Caco-2 (cell line): ENCODE measurements around the gene FAM131B. TPM values are rescaled to one million over a fixed set of nuclear protein-coding genes. Genes with fewer than 3 reads are reported as not detected.

Experiments used
- BruUV-seq: library from RNA; stranded (reverse); fragments of 400-500 nt; replicated peaks from 2 replicates; lab custom pipeline; 2021; lab: Mats Ljungman, UMichigan
- CTCF ChIA-PET: fragments of 300-600 bp; sonication (Branson Sonifier 250); formaldehyde crosslinking; loops from one replicate; lab custom pipeline; 2022; ENCODE audit warnings: antibody characterized with exemption; lab: Charles Lee
- POLR2A ChIA-PET: fragments of 300-600 bp; sonication (Branson Sonifier 250); formaldehyde crosslinking; loops from one replicate; lab custom pipeline; 2022; ENCODE audit warnings: antibody characterized with exemption; lab: Charles Lee
- DNase-seq, 2 experiments: peaks; one replicate each; pipeline versions ENCODE4 v3.0.0 to v3.0.0-alpha.2; 2020 to 2022
- H3K27me3 ChIP-seq: replicated peaks from 2 replicates; pipeline ENCODE4 v1.6.0; 2011; ENCODE audit warnings: low read length; ENCODE audit not compliant: control insufficient read depth, insufficient read depth
- H3K36me3 ChIP-seq: 2 replicates; pipeline ENCODE4 v1.5.1; 2011; ENCODE audit warnings: low read length; ENCODE audit not compliant: control insufficient read depth, insufficient read depth
- H3K4me1 ChIP-seq: fragments of 250-450 bp; sonication (Bioruptor Pico); 2 replicates; pipeline ENCODE4 v1.5.1; 2020; ENCODE audit warnings: mild to moderate bottlenecking
- H3K4me3 ChIP-seq: 2 replicates; pipeline ENCODE4 v1.5.1; 2011; ENCODE audit warnings: low read depth, mild to moderate bottlenecking, control low read depth, low read length
- H3K9me3 ChIP-seq: fragments of 250-450 bp; sonication (Bioruptor Pico); 2 replicates; pipeline ENCODE4 v1.5.1; 2020; ENCODE audit warnings: mild to moderate bottlenecking, moderate library complexity
- H3K27ac Mint-ChIP-seq: one replicate; pipeline ENCODE4 v1.8.0; 2022; ENCODE audit warnings: mixed read lengths; ENCODE audit not compliant: unreplicated experiment
- H3K27me3 Mint-ChIP-seq: one replicate; pipeline ENCODE4 v1.8.0; 2022; ENCODE audit warnings: mixed read lengths; ENCODE audit not compliant: insufficient read depth, unreplicated experiment
- H3K36me3 Mint-ChIP-seq: one replicate; pipeline ENCODE4 v1.8.0; 2022; ENCODE audit warnings: mild to moderate bottlenecking, mixed read lengths; ENCODE audit not compliant: insufficient read depth, unreplicated experiment
- H3K4me1 Mint-ChIP-seq: one replicate; pipeline ENCODE4 v1.8.0; 2022; ENCODE audit warnings: low read depth, mixed read lengths; ENCODE audit not compliant: unreplicated experiment
- H3K4me3 Mint-ChIP-seq: one replicate; pipeline ENCODE4 v1.8.0; 2022; ENCODE audit warnings: mild to moderate bottlenecking, moderate library complexity, mixed read lengths; ENCODE audit not compliant: unreplicated experiment
- H3K9me3 Mint-ChIP-seq: one replicate; pipeline ENCODE4 v1.8.0; 2022; ENCODE audit warnings: mixed read lengths; ENCODE audit not compliant: unreplicated experiment
- intact Hi-C: fragments of 100-400 bp; cut with micrococcal nuclease; formaldehyde crosslinking; loops from one replicate; pipeline ENCODE4 v1.10.0; 2022; ENCODE audit not compliant: unreplicated experiment
- total RNA-seq: library from RNA; stranded (reverse); gene quantifications from 2 replicates; pipeline ENCODE4 v1.2.3, GENCODE V29; 2022
- TF ChIP-seq, protein P1 (sequence below), 2 experiments: fragments of 200-600 bp in 1 of 2; IDR thresholded peaks; 1 replicate in 1 of 2; 2 replicates in 1 of 2; pipeline versions ENCODE4 v1.5.1 to v1.8.0; 2011 to 2022; ENCODE audit warnings: antibody characterized with exemption in 1 of 2, control low read depth in 1 of 2, inconsistent platforms in 1 of 2, low read depth in 1 of 2, low read length in 1 of 2, mild to moderate bottlenecking in 1 of 2, moderate library complexity in 1 of 2; ENCODE audit not compliant: insufficient read depth in 1 of 2, severe bottlenecking in 1 of 2, unreplicated experiment in 1 of 2

The FAM131B gene
- total RNA-seq, 1 experiment from 2014 or later, result 22.3 TPM

DNA sequence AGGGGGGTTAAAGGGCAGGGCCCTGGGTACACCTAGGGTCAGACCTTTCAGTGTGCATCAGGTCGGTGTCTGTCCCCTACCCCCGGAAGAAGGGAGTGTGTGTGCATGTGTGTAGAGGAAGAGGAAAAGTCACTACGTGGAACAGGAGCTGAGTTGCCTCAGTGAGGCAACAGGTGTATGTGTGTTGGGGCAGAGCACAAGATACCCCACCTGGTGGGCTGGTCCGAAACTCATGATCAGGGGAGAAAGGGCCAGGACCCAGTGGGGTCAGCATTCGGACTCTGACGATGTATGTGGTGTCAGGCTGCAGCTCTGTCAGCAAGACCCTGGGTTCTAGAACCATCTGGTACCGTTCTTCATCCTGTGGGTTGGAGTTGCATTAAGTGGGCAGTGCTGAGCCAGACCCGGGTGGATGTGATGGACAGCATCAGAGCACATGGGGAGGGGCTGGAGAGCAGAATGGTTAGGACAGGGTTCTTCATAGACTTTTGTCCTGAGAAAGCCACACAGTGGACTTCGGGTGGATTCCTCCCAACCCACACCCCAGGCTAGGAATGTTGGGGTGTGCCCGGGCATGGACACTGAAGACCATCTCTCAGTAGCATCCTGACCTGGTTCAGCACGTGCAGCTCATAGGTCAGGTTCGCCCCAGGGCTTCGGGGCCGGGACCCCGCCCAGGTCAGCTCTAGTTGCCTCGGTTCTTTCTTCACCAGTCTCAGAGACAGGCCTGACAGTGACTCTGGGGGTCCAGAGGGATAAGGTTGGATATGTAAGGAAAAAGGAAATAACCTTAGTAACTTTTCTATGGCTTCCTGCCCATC, 35.4 kb upstream of the FAM131B start:
- POLR2A ChIA-PET, result no interaction called here

DNA sequence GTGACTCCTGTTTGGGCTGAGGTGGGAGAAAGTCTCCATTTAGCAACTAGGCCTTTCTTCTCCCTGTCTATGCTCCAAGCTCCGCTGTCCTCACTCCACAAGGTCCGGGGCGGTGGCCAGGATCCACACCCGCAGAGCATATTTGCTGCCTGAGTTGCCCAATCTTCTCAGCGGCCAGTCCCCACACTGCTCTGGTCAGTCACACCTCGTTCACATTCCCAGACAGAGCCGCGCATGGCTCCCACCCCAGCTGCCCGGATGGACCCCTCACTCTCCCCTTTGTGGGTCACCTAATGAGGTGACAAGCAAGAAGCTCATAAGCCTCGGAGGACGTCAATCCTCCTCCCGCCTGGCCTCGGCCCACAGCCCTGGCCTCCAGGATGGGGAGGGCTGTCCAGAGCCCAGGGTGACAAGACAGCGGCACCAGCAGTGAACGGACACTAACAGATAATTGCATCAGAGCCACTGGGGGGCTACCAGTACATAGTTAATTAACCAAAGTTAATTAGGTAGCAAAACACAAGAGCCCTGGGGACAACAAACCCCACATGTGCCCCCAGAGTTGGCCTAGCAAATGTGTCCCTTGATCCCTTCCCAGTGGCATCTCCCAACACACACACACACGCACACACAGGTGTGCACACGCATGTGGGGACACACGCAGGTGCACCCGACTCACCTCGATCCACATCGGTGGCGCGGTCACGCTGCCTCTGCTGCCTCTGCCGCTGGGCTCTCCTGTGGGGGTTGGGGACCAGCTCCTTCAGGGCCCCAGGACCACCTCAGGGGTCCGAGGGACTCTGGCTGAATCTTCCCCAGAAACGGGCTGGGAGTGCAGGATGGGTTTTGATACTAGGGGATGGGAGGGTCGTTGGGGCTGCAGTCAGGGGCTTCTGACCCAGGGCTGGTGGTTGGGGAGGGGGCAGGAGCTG, 34.4 kb upstream of the FAM131B start:
- Mint-ChIP-seq H3K9me3 (no peaks in the 10 kb centered on the region), H3K36me3 (peaks cover 58% of the 10 kb centered on the region), H3K27me3 (no peaks in the 10 kb centered on the region), H3K4me3 (no peak overlapping the region), H3K27ac (peak overlapping the region; percentile 38), H3K4me1 (peaks cover 17% of the 10 kb centered on the region)
- BruUV-seq, result no TSS peak
- H3K36me3 ChIP-seq, result peaks cover 3% of the 10 kb centered on the region
- DNase-seq, result no peak
- POLR2A ChIA-PET, result interaction anchor here (1.3 kb wide), 1 partner anchor 11 kb away, joined by 3 read pairs; the partner anchor contains the start of gene EPHA1
- peaks cover 20% of the 10 kb centered on the region; the same call in 1 of the 2 replicates for H3K4me1 ChIP-seq
- intact Hi-C loops, result no loop called here
- no peak overlapping the region for H3K4me3 ChIP-seq
- TF ChIP-seq, protein P1, sequence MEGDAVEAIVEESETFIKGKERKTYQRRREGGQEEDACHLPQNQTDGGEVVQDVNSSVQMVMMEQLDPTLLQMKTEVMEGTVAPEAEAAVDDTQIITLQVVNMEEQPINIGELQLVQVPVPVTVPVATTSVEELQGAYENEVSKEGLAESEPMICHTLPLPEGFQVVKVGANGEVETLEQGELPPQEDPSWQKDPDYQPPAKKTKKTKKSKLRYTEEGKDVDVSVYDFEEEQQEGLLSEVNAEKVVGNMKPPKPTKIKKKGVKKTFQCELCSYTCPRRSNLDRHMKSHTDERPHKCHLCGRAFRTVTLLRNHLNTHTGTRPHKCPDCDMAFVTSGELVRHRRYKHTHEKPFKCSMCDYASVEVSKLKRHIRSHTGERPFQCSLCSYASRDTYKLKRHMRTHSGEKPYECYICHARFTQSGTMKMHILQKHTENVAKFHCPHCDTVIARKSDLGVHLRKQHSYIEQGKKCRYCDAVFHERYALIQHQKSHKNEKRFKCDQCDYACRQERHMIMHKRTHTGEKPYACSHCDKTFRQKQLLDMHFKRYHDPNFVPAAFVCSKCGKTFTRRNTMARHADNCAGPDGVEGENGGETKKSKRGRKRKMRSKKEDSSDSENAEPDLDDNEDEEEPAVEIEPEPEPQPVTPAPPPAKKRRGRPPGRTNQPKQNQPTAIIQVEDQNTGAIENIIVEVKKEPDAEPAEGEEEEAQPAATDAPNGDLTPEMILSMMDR (IDR thresholded peaks at IDR 0.05; ENCODE audit: insufficient read depth in 1 of 2, low read depth in 1 of 2, low read length in 1 of 2, severe bottlenecking in 1 of 2, unreplicated experiment in 1 of 2), result no peak
- no peaks in the 10 kb centered on the region for H3K27me3 ChIP-seq
- CTCF ChIA-PET, result interaction anchor here (0.7 kb wide), 1 partner anchor 10 kb away, joined by 3 read pairs; no protein-coding TSS in a partner anchor
- H3K9me3 ChIP-seq, result no peaks in the 10 kb centered on the region

More for the DNA sequence above, 35.4 kb upstream of the FAM131B start:
- Histone ChIP-seq H3K9me3 (no peaks in the 10 kb centered on the region), H3K4me3 (no peak overlapping the region), H3K4me1 (peaks cover 19% of the 10 kb centered on the region; the same call in 1 of the 2 replicates), H3K36me3 (peaks cover 3% of the 10 kb centered on the region), H3K27me3 (no peaks in the 10 kb centered on the region)
- DNase-seq, result no peak
- Mint-ChIP-seq H3K4me1 (peaks cover 15% of the 10 kb centered on the region), H3K27ac (peak overlapping the region; percentile 38), H3K4me3 (no peak overlapping the region), H3K9me3 (no peaks in the 10 kb centered on the region), H3K27me3 (no peaks in the 10 kb centered on the region), H3K36me3 (peaks cover 47% of the 10 kb centered on the region)
- CTCF ChIA-PET, result interaction anchor here (2.0 kb wide), 1 partner anchor 18 kb away, joined by 5 read pairs; no protein-coding TSS in a partner anchor
- TF ChIP-seq, protein P1 (IDR thresholded peaks at IDR 0.05; ENCODE audit: insufficient read depth in 1 of 2, low read depth in 1 of 2, low read length in 1 of 2, severe bottlenecking in 1 of 2, unreplicated experiment in 1 of 2), result no peak
- intact Hi-C loops, result no loop called here
- no TSS peak for BruUV-seq

DNA sequence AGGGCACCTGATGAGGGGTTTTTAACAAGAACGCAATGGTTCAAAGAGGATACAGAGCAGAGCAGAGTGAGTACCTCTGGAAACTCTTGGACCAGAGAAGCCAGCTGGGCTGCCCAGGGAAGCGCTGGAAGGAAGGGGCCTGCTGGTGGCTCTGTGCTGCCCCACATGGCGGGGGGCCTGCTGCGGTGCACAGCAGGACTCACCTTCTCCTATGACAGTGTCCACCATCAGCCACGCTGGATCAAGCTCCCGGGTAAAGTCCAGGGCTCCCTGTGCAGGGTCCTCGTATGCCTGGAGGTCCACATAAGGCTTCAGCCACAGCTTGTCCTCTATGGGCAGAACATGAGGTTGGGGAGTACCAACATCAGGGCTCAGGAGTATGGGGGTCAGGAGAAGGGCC, 33.7 kb upstream of the FAM131B start:
- Histone ChIP-seq H3K36me3 (peaks cover 5% of the 10 kb centered on the region), H3K9me3 (no peaks in the 10 kb centered on the region), H3K4me1 (peaks cover 20% of the 10 kb centered on the region; the same call in 1 of the 2 replicates), H3K27me3 (no peaks in the 10 kb centered on the region), H3K4me3 (no peak overlapping the region)
- DNase-seq, result no peak
- BruUV-seq, result no TSS peak
- peak overlapping the region; percentile 38 for H3K27ac Mint-ChIP-seq
- H3K4me1 Mint-ChIP-seq, result peaks cover 17% of the 10 kb centered on the region
- ChIA-PET CTCF (interaction anchor here (0.7 to 1.2 kb wide), 2 partner anchors 11 to 16 kb away, joined by 3 read pairs; no protein-coding TSS in a partner anchor), POLR2A (interaction anchor here (1.3 kb wide), 1 partner anchor 12 kb away, joined by 3 read pairs; the partner anchor contains the start of gene EPHA1)
- no peaks in the 10 kb centered on the region for H3K27me3 Mint-ChIP-seq
- peaks cover 61% of the 10 kb centered on the region for H3K36me3 Mint-ChIP-seq
- TF ChIP-seq, protein P1 (IDR thresholded peaks at IDR 0.05; ENCODE audit: insufficient read depth in 1 of 2, low read depth in 1 of 2, low read length in 1 of 2, severe bottlenecking in 1 of 2, unreplicated experiment in 1 of 2), result no peak
- no peaks in the 10 kb centered on the region for H3K9me3 Mint-ChIP-seq
- intact Hi-C loops, result no loop called here
- H3K4me3 Mint-ChIP-seq, result no peak overlapping the region
